Liver (tissue), 3 donors: ENCODE results near the gene RNF38.
A peak's percentile ranks its signal among the peaks of the same experiment; 100 is the strongest.

Experiments used
- RAD21 ChIP-seq, 2 donors: IDR thresholded peaks; 2 replicates each; pipeline ENCODE4 v1.6.1; 2016; ENCODE audit warnings: antibody characterized with exemption in 2 of 2, mild to moderate bottlenecking in 2 of 2
- TAF1 ChIP-seq: conservative IDR thresholded peaks from 2 replicates; pipeline ENCODE4 v1.6.1; 2016; ENCODE audit warnings: antibody characterized with exemption, mild to moderate bottlenecking
- TF ChIP-seq, protein P1 (sequence below): fragments of 150-350 bp; IDR thresholded peaks from 2 replicates; pipeline ENCODE4 v1.5.1; 2017; ENCODE audit warnings: improper control_type of control experiment, low read depth, low read length; ENCODE audit not compliant: missing input control
- TF ChIP-seq, protein P2 (sequence below): IDR thresholded peaks from 2 replicates; pipeline ENCODE4 v1.6.1; 2016; ENCODE audit warnings: antibody characterized with exemption
- TF ChIP-seq, protein P3 (sequence below): IDR thresholded peaks from 2 replicates; pipeline ENCODE4 v1.6.1; 2016; ENCODE audit warnings: antibody characterized with exemption
- TF ChIP-seq, protein P4 (sequence below): IDR thresholded peaks from 2 replicates; pipeline ENCODE4 v1.6.1; 2016; ENCODE audit warnings: antibody characterized with exemption, mild to moderate bottlenecking
- donor health status: healthy.
- donor health status: healthy.

DNA sequence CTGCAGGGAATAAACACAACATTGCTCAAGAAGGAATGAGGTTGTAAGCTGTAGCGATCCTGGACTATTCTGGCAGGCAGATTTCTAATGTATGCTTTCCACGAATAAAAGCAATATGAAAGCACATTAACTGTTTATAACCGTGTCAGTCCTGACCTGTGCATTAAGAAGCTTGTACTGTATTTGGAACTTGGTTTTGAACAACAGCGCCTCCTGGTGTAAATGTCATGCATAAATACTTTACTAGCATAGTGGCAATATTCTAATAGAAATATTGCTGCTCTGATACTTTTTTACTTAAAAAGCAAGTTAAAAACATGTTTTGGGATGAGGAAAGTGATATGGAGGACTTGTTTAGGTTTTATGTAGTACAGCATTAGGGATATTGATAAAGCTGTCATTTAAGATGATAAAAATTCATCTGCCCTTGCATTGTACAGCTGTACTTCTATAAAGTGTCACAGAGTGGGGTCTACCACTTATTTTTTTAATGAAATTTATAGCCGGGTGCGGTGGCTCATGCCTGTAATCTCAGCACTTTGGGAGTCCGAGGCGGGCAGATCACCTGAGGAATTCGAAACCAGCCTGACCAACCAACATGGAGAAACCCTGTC lies 71.2 kb downstream of the RNF38 start:
- TF ChIP-seq, protein P1, sequence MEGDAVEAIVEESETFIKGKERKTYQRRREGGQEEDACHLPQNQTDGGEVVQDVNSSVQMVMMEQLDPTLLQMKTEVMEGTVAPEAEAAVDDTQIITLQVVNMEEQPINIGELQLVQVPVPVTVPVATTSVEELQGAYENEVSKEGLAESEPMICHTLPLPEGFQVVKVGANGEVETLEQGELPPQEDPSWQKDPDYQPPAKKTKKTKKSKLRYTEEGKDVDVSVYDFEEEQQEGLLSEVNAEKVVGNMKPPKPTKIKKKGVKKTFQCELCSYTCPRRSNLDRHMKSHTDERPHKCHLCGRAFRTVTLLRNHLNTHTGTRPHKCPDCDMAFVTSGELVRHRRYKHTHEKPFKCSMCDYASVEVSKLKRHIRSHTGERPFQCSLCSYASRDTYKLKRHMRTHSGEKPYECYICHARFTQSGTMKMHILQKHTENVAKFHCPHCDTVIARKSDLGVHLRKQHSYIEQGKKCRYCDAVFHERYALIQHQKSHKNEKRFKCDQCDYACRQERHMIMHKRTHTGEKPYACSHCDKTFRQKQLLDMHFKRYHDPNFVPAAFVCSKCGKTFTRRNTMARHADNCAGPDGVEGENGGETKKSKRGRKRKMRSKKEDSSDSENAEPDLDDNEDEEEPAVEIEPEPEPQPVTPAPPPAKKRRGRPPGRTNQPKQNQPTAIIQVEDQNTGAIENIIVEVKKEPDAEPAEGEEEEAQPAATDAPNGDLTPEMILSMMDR: peak; percentile 81
- TF ChIP-seq, protein P2, sequence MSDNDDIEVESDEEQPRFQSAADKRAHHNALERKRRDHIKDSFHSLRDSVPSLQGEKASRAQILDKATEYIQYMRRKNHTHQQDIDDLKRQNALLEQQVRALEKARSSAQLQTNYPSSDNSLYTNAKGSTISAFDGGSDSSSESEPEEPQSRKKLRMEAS: no peak
- TF ChIP-seq, protein P3, sequence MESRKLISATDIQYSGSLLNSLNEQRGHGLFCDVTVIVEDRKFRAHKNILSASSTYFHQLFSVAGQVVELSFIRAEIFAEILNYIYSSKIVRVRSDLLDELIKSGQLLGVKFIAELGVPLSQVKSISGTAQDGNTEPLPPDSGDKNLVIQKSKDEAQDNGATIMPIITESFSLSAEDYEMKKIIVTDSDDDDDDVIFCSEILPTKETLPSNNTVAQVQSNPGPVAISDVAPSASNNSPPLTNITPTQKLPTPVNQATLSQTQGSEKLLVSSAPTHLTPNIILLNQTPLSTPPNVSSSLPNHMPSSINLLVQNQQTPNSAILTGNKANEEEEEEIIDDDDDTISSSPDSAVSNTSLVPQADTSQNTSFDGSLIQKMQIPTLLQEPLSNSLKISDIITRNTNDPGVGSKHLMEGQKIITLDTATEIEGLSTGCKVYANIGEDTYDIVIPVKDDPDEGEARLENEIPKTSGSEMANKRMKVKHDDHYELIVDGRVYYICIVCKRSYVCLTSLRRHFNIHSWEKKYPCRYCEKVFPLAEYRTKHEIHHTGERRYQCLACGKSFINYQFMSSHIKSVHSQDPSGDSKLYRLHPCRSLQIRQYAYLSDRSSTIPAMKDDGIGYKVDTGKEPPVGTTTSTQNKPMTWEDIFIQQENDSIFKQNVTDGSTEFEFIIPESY: no peak
- TF ChIP-seq, protein P4, sequence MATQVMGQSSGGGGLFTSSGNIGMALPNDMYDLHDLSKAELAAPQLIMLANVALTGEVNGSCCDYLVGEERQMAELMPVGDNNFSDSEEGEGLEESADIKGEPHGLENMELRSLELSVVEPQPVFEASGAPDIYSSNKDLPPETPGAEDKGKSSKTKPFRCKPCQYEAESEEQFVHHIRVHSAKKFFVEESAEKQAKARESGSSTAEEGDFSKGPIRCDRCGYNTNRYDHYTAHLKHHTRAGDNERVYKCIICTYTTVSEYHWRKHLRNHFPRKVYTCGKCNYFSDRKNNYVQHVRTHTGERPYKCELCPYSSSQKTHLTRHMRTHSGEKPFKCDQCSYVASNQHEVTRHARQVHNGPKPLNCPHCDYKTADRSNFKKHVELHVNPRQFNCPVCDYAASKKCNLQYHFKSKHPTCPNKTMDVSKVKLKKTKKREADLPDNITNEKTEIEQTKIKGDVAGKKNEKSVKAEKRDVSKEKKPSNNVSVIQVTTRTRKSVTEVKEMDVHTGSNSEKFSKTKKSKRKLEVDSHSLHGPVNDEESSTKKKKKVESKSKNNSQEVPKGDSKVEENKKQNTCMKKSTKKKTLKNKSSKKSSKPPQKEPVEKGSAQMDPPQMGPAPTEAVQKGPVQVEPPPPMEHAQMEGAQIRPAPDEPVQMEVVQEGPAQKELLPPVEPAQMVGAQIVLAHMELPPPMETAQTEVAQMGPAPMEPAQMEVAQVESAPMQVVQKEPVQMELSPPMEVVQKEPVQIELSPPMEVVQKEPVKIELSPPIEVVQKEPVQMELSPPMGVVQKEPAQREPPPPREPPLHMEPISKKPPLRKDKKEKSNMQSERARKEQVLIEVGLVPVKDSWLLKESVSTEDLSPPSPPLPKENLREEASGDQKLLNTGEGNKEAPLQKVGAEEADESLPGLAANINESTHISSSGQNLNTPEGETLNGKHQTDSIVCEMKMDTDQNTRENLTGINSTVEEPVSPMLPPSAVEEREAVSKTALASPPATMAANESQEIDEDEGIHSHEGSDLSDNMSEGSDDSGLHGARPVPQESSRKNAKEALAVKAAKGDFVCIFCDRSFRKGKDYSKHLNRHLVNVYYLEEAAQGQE: no peak
- no peak for TF ChIP-seq TAF1
- TF ChIP-seq RAD21 (IDR thresholded peaks at IDR 0.05): peak; percentile 93 to 94
